ENCODE results near the gene SLC6A12.

The SLC6A12 gene

GRCh38 chr12:228846-229200 is 14.9 kb upstream of the SLC6A12 start:
- no peak for DNase-seq (ENCODE audit: low spot score)
- no peak overlapping the region for H4K8ac ChIP-seq (ENCODE audit: low read depth, low read length)
- no peaks in the 10 kb centered on the region for H3K9me3 ChIP-seq (replicated peaks in 1 of 2; ENCODE audit: control insufficient read depth in 2 of 2, insufficient read depth in 1 of 2, low read depth in 1 of 2, low read length in 2 of 2)
- H2BK120ac ChIP-seq (ENCODE audit: low read depth, low read length) = no peak overlapping the region
- H3K18ac ChIP-seq (ENCODE audit: low read length) = peak overlapping the region; percentile 32
- no peaks in the 10 kb centered on the region for H3K79me1 ChIP-seq (ENCODE audit: low read depth, low read length)
- peaks cover 3 to 17% of the 10 kb centered on the region in 2 donors for H3K4me1 ChIP-seq (ENCODE audit: control insufficient read depth in 2 of 2, insufficient read depth in 1 of 2, low read depth in 1 of 2, low read length in 2 of 2)
- no CpG with 5 or more reads among the region's 3 CpGs for WGBS, 2 donors (ENCODE audit: extremely low coverage in 2 of 2, insufficient read length in 2 of 2, insufficient replicate concordance in 1 of 2)
- no peak overlapping the region for H2AFZ ChIP-seq (ENCODE audit: low read length)
- peak overlapping the region; percentile 21 for H2AK5ac ChIP-seq (ENCODE audit: low read depth, low read length)
- no peak overlapping the region for H3K4me2 ChIP-seq (ENCODE audit: insufficient read depth, low read length, poor library complexity, severe bottlenecking)
- no peak overlapping the region for H3K27ac ChIP-seq (replicated peaks; ENCODE audit: low read length)
- no peak overlapping the region for H4K91ac ChIP-seq (ENCODE audit: low read depth, low read length, poor library complexity)
- H2BK5ac ChIP-seq (ENCODE audit: low read length) = no peak overlapping the region
- no peak overlapping the region for H3K4ac ChIP-seq (ENCODE audit: low read length)
- H2BK15ac ChIP-seq (ENCODE audit: low read length) = no peak overlapping the region
- no peaks in the 10 kb centered on the region for H3K36me3 ChIP-seq (replicated peaks in 1 of 2; ENCODE audit: control insufficient read depth in 2 of 2, insufficient read depth in 2 of 2, low read length in 2 of 2)
- H3K27me3 ChIP-seq (ENCODE audit: control insufficient read depth in 3 of 3, insufficient read depth in 3 of 3, low read depth in 1 of 3, low read length in 3 of 3) = peaks cover 0 to 90% (median 0%) of the 10 kb centered on the region in 3 experiments
- no peak overlapping the region for H3K14ac ChIP-seq (ENCODE audit: low read length)
- no peak overlapping the region for H3K23ac ChIP-seq (ENCODE audit: low read depth, low read length, poor library complexity)
- H3K9ac ChIP-seq (ENCODE audit: low read depth, low read length, poor library complexity) = no peak overlapping the region
- H3K4me3 ChIP-seq (ENCODE audit: low read length in 2 of 2) = peak overlapping the region in 1 of 2 donors; percentile 10
- H2BK12ac ChIP-seq (ENCODE audit: low read length) = no peak overlapping the region

- no CpG with 5 or more reads among the region's 18 CpGs for WGBS, 2 donors (ENCODE audit: extremely low coverage in 2 of 2, insufficient read length in 2 of 2, insufficient replicate concordance in 1 of 2)
- no peak for DNase-seq (ENCODE audit: low spot score)
- Histone ChIP-seq H3K4me2 (ENCODE audit: insufficient read depth, low read length, poor library complexity, severe bottlenecking) (no peak overlapping the region), H3K14ac (ENCODE audit: low read length) (no peak overlapping the region), H3K9me3 (replicated peaks in 1 of 2; ENCODE audit: control insufficient read depth in 2 of 2, insufficient read depth in 1 of 2, low read depth in 1 of 2, low read length in 2 of 2) (no peaks in the 10 kb centered on the region), H3K4me1 (ENCODE audit: control insufficient read depth in 2 of 2, insufficient read depth in 1 of 2, low read depth in 1 of 2, low read length in 2 of 2) (peaks cover 3 to 15% of the 10 kb centered on the region in 2 donors), H3K9ac (ENCODE audit: low read depth, low read length, poor library complexity) (no peak overlapping the region), H3K27ac (replicated peaks; ENCODE audit: low read length) (no peak overlapping the region), H2AFZ (ENCODE audit: low read length) (no peak overlapping the region), H3K4me3 (ENCODE audit: low read length in 2 of 2) (no peak overlapping the region), H4K91ac (ENCODE audit: low read depth, low read length, poor library complexity) (no peak overlapping the region), H3K79me1 (ENCODE audit: low read depth, low read length) (no peaks in the 10 kb centered on the region), H2BK15ac (ENCODE audit: low read length) (no peak overlapping the region), H3K36me3 (replicated peaks in 1 of 2; ENCODE audit: control insufficient read depth in 2 of 2, insufficient read depth in 2 of 2, low read length in 2 of 2) (no peaks in the 10 kb centered on the region), H2AK5ac (ENCODE audit: low read depth, low read length) (peak overlapping the region; percentile 21), H3K18ac (ENCODE audit: low read length) (no peak overlapping the region), H3K27me3 (ENCODE audit: control insufficient read depth in 3 of 3, insufficient read depth in 3 of 3, low read depth in 1 of 3, low read length in 3 of 3) (peaks cover 0 to 87% (median 0%) of the 10 kb centered on the region in 3 experiments), H2BK5ac (ENCODE audit: low read length) (no peak overlapping the region), H3K4ac (ENCODE audit: low read length) (no peak overlapping the region), H3K23ac (ENCODE audit: low read depth, low read length, poor library complexity) (no peak overlapping the region), H2BK12ac (ENCODE audit: low read length) (no peak overlapping the region), H4K8ac (ENCODE audit: low read depth, low read length) (no peak overlapping the region), H2BK120ac (ENCODE audit: low read depth, low read length) (no peak overlapping the region)
Observed at GRCh38 chr12:227923-228845, 14.2 kb upstream of the SLC6A12 start.

- Histone ChIP-seq H3K4me1 (ENCODE audit: control insufficient read depth in 2 of 2, insufficient read depth in 1 of 2, low read depth in 1 of 2, low read length in 2 of 2) (peaks cover 3 to 12% of the 10 kb centered on the region in 2 donors), H2BK5ac (ENCODE audit: low read length) (no peak overlapping the region), H2AFZ (ENCODE audit: low read length) (no peak overlapping the region), H2AK5ac (ENCODE audit: low read depth, low read length) (peak overlapping the region; percentile 31), H3K4me2 (ENCODE audit: insufficient read depth, low read length, poor library complexity, severe bottlenecking) (no peak overlapping the region), H2BK120ac (ENCODE audit: low read depth, low read length) (no peak overlapping the region), H3K9ac (ENCODE audit: low read depth, low read length, poor library complexity) (no peak overlapping the region), H3K27me3 (ENCODE audit: control insufficient read depth in 3 of 3, insufficient read depth in 3 of 3, low read depth in 1 of 3, low read length in 3 of 3) (peaks cover 0 to 81% (median 0%) of the 10 kb centered on the region in 3 experiments), H4K8ac (ENCODE audit: low read depth, low read length) (no peak overlapping the region), H3K4ac (ENCODE audit: low read length) (no peak overlapping the region), H3K9me3 (replicated peaks in 1 of 2; ENCODE audit: control insufficient read depth in 2 of 2, insufficient read depth in 1 of 2, low read depth in 1 of 2, low read length in 2 of 2) (no peaks in the 10 kb centered on the region), H3K23ac (ENCODE audit: low read depth, low read length, poor library complexity) (no peak overlapping the region), H4K91ac (ENCODE audit: low read depth, low read length, poor library complexity) (no peak overlapping the region), H3K4me3 (ENCODE audit: low read length in 2 of 2) (no peak overlapping the region), H3K36me3 (replicated peaks in 1 of 2; ENCODE audit: control insufficient read depth in 2 of 2, insufficient read depth in 2 of 2, low read length in 2 of 2) (no peaks in the 10 kb centered on the region), H2BK15ac (ENCODE audit: low read length) (peak overlapping the region; percentile 12), H3K18ac (ENCODE audit: low read length) (no peak overlapping the region), H2BK12ac (ENCODE audit: low read length) (no peak overlapping the region), H3K79me1 (ENCODE audit: low read depth, low read length) (no peaks in the 10 kb centered on the region), H3K14ac (ENCODE audit: low read length) (no peak overlapping the region), H3K27ac (replicated peaks; ENCODE audit: low read length) (no peak overlapping the region)
- DNase-seq (ENCODE audit: low spot score) = no peak
- no CpG with 5 or more reads among the region's 7 CpGs for whole genome bisulfite sequencing, 2 donors (ENCODE audit: extremely low coverage in 2 of 2, insufficient read length in 2 of 2, insufficient replicate concordance in 1 of 2)
Observed at GRCh38 chr12:227286-227915, 13.4 kb upstream of the SLC6A12 start.

GRCh38 chr12:226401-226800 is 12.4 kb upstream of the SLC6A12 start:
- Histone ChIP-seq H4K8ac (ENCODE audit: low read depth, low read length) (no peak overlapping the region), H3K14ac (ENCODE audit: low read length) (peak overlapping the region; percentile 10), H3K9me3 (replicated peaks in 1 of 2; ENCODE audit: control insufficient read depth in 2 of 2, insufficient read depth in 1 of 2, low read depth in 1 of 2, low read length in 2 of 2) (peaks cover 0 to 1% of the 10 kb centered on the region in 2 donors), H2BK15ac (ENCODE audit: low read length) (no peak overlapping the region), H3K4me1 (ENCODE audit: control insufficient read depth in 2 of 2, insufficient read depth in 1 of 2, low read depth in 1 of 2, low read length in 2 of 2) (peaks cover 3 to 11% of the 10 kb centered on the region in 2 donors), H2BK120ac (ENCODE audit: low read depth, low read length) (no peak overlapping the region), H3K27ac (replicated peaks; ENCODE audit: low read length) (no peak overlapping the region), H2AK5ac (ENCODE audit: low read depth, low read length) (no peak overlapping the region), H2BK12ac (ENCODE audit: low read length) (no peak overlapping the region), H3K4ac (ENCODE audit: low read length) (no peak overlapping the region), H2BK5ac (ENCODE audit: low read length) (no peak overlapping the region), H3K23ac (ENCODE audit: low read depth, low read length, poor library complexity) (peak overlapping the region; percentile 8), H3K9ac (ENCODE audit: low read depth, low read length, poor library complexity) (no peak overlapping the region), H3K18ac (ENCODE audit: low read length) (peak overlapping the region; percentile 25), H4K91ac (ENCODE audit: low read depth, low read length, poor library complexity) (no peak overlapping the region), H3K36me3 (replicated peaks in 1 of 2; ENCODE audit: control insufficient read depth in 2 of 2, insufficient read depth in 2 of 2, low read length in 2 of 2) (no peaks in the 10 kb centered on the region), H2AFZ (ENCODE audit: low read length) (no peak overlapping the region), H3K4me3 (ENCODE audit: low read length in 2 of 2) (no peak overlapping the region), H3K27me3 (ENCODE audit: control insufficient read depth in 3 of 3, insufficient read depth in 3 of 3, low read depth in 1 of 3, low read length in 3 of 3) (peaks cover 0 to 79% (median 0%) of the 10 kb centered on the region in 3 experiments), H3K4me2 (ENCODE audit: insufficient read depth, low read length, poor library complexity, severe bottlenecking) (no peak overlapping the region), H3K79me1 (ENCODE audit: low read depth, low read length) (no peaks in the 10 kb centered on the region)
- no peak for DNase-seq (ENCODE audit: low spot score)
- no CpG with 5 or more reads among the region's 14 CpGs for WGBS, 2 donors (ENCODE audit: extremely low coverage in 2 of 2, insufficient read length in 2 of 2, insufficient replicate concordance in 1 of 2)

Measured in neuronal stem cell (in vitro differentiated cells).